NCI-H1417 (cell line): ENCODE measurements around the gene ATP9B.
"Not testable (repeated sequence)": the region's sequence is repeated elsewhere in the genome, so short reads cannot be mapped to it uniquely, and the experiment has no call there.

Experiments used
- DNase-seq, 3 experiments: peaks; one replicate each; lab custom pipeline; 2025; lab: John Stamatoyannopoulos, UW

The ATP9B gene

DNA sequence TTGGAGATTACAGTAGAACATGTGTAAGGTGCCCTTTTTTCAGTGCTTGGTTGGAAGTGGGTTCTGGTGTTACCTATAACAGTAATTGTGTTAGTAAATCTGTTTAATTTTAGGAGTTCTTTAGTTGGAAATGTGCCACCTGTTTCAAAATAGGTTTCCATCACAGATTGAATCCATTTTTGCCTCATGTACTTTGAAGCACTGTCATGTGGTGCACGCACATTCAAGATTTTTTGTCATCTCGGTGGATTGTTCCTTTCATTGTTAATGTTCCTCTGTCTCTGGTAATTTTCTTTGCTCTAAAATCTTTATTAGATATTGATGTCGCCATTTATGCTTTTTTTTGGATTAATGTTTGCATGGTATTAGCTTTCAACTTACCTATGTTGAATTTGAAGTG is 1.3 kb downstream of the ATP9B start:
- DNase-seq, result peak in 1 of 3 experiments; percentile 69

DNA sequence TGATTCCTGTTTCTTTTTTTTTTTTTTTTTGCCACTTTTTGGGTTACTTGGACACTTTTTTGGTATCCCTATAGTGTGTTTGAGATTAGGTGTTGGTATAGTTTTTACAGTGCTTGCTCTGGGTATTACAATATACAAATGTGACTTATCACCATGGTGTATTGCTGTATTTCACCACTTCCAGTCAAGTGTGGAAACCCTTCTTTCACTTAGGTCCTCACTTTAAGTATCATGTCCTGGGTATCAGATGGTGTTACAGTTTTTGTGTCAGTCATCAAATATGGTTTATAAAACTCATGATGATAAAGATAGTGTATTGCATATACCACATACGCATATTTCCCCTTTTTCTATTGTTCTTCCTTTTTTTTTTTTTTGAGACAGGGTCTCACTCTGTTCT is 1.8 kb downstream of the ATP9B start:
- no peak for DNase-seq

DNA sequence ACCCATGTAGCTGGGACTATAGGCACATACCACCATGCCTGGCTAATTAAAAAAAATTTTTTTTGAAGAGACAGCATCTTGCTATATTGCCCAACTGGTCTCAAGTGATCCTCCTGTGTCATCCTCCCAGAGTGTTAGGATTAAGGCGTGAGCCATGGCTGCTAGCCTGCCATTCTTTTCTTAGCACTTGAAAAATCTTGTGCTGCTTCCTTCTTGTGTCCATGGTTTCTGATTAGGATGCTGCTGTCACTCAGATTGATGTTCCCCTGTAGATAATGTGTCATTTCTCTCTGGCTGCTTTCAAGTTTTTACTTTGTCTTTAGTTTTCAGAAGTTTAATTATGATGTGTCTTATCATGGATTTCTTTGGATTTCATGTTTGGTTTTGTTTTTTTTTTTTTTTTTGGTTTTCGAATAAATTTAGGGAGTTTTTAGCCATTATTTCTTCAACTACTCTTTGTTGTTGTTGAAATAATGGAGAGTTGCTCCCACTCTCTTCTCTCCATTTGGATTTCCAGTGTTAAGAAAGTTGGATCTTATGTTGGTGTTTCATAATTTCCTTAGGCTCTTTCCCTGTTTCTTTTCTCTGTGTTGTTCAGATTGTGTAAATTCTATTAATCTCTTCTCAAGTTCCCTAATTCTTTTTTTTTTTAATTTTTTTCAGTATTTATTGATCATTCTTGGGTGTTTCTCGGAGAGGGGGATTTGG is 2.5 kb downstream of the ATP9B start:
- DNase-seq, result no peak

- DNase-seq, result not testable (repeated sequence)
These were observed 3.5 kb downstream of the ATP9B start for GRCh38 chr18:79072655-79073054.

- no peak for DNase-seq
These were observed 8.0 kb downstream of the ATP9B start for GRCh38 chr18:79077181-79077580.

DNA sequence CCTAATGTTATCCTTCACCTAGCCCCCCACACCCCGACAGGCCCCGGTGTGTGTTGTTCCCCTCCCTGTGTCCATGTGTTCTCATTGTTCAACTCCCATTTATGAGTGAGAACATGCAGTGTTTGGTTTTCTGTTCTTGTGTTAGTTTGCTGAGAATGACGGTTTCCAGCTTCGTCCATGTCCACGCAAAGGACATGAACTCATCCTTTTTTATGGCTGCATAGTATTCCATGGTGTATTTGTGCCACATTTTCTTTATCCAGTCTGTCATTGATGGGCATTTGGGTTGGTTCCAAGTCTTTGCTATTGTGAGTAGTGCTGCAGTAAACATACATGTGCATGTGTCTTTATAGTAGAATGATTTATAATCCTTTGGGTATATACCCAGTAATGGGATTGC is 9.6 kb downstream of the ATP9B start:
- not testable (repeated sequence) for DNase-seq

DNA sequence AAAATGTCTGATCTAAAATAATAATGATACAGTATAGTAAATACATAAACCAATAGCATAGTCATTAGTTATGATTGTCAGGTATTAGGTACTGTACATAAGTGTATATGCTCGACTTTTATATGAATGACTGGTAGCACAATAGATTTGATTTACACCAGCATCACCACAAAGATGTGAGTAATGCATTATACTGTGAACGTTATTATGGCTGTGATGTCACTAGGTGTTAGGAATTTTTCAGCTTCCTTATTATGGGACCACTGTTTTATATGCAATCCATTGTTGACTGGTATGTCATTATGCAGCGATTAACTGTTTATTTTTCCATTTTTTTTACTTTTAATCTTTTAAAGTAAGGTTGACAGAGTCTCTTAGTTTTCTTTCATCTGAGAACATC is 23.7 kb downstream of the ATP9B start:
- no peak for DNase-seq

GRCh38 chr18:79093986-79094385 is 24.8 kb downstream of the ATP9B start:
- DNase-seq, result no peak

GRCh38 chr18:79095216-79095615 is 26.0 kb downstream of the ATP9B start:
- no peak for DNase-seq

GRCh38 chr18:79100944-79101343 is 31.8 kb downstream of the ATP9B start:
- no peak for DNase-seq

DNA sequence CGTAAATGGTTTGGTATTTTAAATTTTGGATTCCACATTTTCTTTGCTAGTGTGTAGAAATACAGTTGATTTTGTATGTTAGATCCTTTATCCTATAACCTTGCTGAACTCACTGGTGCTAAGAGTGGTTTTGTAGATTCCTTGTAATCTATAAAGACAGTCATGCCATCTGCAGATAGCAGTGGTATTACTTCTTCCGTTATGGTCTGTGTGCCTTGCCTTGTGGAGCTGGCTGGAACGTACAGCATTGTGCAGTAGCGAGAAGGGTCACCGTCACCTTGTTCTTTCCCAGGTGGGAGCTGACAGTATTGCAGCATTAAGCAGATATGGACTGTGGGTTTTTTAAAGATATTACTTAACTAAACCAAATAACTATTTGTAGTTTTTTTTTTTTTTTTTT is 33.7 kb downstream of the ATP9B start:
- DNase-seq, result no peak

DNA sequence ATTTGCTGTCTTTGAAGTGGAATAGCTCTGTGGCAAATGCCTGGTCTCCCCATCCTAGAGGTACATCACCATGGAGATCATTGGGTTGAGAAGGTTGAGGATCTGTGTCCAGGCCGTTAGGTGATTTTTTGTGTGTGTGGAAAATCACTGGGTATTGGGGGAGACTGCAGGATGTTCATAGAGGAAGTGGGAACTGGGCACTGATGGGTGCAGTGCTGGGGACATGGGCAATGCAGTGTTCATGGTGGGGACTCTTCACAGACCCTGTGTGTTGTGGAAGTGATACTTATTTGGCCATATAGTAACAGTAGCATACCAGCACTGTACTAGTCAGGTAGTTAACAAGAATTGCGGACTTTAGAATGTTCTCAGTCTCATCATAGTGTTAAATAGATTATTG is 34.9 kb downstream of the ATP9B start:
- DNase-seq, result no peak

DNA sequence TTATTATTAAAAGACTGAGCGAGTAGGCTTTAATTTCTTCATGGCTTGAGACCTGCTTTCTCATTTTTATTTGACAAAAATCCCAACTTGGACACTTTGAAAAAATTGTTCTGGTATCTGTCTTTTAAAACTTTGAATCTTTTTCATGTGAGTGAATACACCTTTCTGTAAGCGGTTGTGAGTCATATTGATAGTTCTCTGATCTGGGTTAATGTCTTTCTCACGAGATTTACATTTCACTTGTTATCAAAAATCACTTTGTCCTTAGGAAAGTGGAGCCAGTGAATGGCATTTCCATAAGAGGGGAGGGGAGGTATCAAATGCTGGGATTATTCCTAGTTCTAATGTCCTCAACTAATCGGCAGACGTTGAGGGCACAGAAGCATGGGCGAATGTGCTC is 36.3 kb downstream of the ATP9B start:
- no peak for DNase-seq

- no peak for DNase-seq
These were observed 36.9 kb downstream of the ATP9B start for GRCh38 chr18:79106084-79106483.

DNA sequence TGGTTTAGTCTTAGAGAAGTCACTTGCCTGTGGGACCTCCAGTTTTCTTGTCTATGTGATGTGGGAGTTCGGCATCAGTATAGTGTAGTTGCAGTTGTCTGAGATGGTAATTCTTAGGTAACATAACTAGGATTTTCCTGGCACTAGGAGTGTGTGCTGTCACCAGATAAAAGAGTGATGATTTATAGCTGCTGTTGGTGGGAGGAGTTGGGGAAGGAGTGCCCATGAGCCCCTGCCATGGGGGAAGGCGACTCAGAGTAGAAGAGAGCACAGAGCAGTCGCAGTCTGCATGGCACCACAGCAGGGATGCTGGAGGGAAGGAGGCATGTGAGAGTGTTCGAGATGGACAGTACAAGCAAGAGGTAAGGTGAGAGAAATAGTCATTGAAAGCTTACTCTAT is 38.7 kb downstream of the ATP9B start:
- DNase-seq, result peak in 2 of 3 experiments; percentile 11 to 42

- DNase-seq, result no peak
These were observed 39.5 kb downstream of the ATP9B start for GRCh38 chr18:79108549-79109215.

DNA sequence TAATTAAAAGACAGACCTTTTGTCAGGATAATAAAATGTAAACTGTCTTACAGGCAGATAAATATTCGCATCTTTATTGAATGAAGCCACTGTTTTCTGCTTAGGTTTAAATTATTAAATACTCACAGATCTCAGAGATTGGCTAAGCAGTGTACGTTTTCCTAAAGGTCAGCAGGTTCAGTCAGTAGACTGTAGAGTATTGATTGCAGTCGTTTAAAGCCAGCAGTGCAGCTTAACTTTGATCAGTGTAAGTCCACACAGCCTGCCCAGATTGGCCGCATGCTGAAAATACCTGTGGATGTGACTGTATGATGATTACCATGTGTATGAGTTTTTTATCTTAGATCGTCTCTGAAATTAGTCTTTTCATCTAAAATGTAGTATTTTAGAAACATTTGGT is 42.3 kb downstream of the ATP9B start:
- DNase-seq, result peak in 1 of 3 experiments; percentile 6

- DNase-seq, result no peak
These were observed 48.2 kb downstream of the ATP9B start for GRCh38 chr18:79117385-79117784.

- no peak for DNase-seq
These were observed 48.6 kb downstream of the ATP9B start for GRCh38 chr18:79117788-79118187.

DNA sequence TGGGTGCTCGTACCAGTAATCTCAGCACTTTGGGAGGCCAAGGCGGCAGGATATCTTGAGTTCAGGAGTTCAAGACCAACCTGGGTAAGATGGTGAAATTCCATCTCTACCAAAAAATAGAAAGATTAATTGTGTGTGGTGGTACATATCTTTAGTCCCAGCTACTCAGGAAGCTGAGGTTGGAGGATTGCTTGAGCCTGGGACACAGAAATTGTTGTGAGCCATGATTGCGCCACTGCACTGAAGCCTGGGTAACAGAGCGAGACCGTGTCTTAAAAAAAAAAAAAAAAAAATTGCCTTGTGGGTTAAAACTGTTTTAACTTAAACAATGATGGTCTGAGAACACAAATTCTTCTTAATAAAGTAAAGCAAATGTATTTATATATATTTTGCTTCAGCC is 49.6 kb downstream of the ATP9B start:
- no peak for DNase-seq

DNA sequence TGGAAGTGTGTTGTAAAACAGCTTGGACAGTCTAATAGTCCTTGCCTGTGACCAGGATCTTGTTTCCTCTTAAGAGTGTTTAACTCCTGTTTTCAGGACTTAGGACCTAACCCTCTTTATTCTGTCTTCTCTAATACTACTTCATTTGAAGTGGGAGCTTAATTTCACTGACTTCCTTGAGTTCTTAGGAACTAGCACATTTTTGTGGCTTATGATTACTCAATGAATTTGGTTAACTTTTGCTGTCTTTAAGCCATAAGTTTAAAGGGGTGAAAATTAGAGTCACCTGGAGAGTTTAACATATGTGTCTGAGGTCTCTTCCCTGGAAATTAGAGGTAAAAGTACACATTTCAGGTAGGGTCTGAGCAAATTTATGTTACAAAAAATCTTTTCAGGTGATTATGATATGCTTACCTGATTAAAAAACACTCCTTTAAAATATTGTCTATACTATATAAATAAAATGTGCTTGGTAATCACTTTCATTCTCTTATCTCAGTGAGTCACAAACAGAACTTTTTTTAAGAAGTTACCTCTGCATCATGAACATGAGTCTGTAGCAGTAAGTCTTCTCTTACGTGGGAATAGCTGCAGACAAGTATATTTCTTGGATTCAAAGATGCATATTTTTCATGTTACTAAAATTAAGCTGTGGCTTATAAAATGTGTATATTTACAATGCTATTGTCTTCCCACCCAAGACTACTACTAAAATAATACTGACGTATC is 52.7 kb downstream of the ATP9B start:
- no peak for DNase-seq

DNA sequence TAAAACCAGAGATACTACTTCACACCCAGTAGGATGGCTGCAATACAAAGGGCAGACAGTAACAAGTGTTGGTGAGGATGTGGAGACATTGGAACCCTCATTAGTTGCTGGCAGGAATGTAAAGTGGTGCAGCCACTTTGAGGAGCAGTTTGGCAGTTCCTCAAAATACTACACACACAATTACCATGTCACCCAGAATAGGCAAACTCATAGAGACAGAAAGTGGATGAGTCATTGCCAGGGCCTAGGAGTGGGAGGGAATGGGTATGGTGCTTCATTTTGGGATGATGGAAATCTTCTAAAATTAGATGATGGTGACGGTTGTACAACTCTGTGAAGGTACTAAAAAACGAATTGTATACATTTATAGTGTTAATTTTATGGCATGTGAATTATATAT is 54.8 kb downstream of the ATP9B start:
- no peak for DNase-seq

- no peak for DNase-seq
These were observed 59.9 kb downstream of the ATP9B start for GRCh38 chr18:79129120-79129519.
